PC-3 (cell line): ENCODE results near the gene CLIP1. TPM values are rescaled to one million over a fixed set of nuclear protein-coding genes. Genes with fewer than 3 reads are reported as not detected.

Experiments used
- ATAC-seq: fragments of 200-7000 bp; cut with Tn5 transposase; 2 replicates; pipeline ENCODE4 v1.9.1; 2020; ENCODE audit warnings: mild to moderate bottlenecking, moderate library complexity
- BruUV-seq: library from RNA; stranded (reverse); fragments of 400-500 nt; replicated peaks from 2 replicates; lab custom pipeline; 2021; lab: Mats Ljungman, UMichigan
- CTCF ChIA-PET: fragments of 300-600 bp; sonication (Branson Sonifier 250); formaldehyde crosslinking; loops from one replicate; lab custom pipeline; 2022; ENCODE audit warnings: antibody characterized with exemption; lab: Charles Lee
- POLR2A ChIA-PET: fragments of 300-600 bp; sonication (Branson Sonifier 250); formaldehyde crosslinking; loops from one replicate; lab custom pipeline; 2022; ENCODE audit warnings: antibody characterized with exemption; ENCODE audit not compliant: unreplicated experiment; lab: Charles Lee
- DNase-seq: peaks from one replicate; pipeline ENCODE4 v3.0.0-alpha.2; 2015
- H2AFZ ChIP-seq: fragments of 300-600 bp; sonication (generic); 2 replicates; pipeline ENCODE4 v1.6.0; 2016; ENCODE audit warnings: antibody characterized with exemption, low read length
- H3F3A ChIP-seq: fragments of 300-600 bp; sonication (generic); one replicate; pipeline ENCODE4 v1.6.0; 2017; ENCODE audit warnings: antibody characterized with exemption, low read length, control low read depth, mild to moderate bottlenecking; ENCODE audit not compliant: unreplicated experiment
- H3K27ac ChIP-seq: fragments of 300-600 bp; sonication (generic); 2 replicates; pipeline ENCODE4 v1.5.1; 2016; ENCODE audit warnings: mild to moderate bottlenecking, low read length
- H3K27me3 ChIP-seq: fragments of 300-600 bp; sonication (generic); 2 replicates; pipeline ENCODE4 v1.6.1; 2016; ENCODE audit warnings: low read length, mixed read lengths
- H3K36me3 ChIP-seq: fragments of 300-600 bp; sonication (generic); 2 replicates; pipeline ENCODE4 v1.6.1; 2016; ENCODE audit warnings: low read depth, mixed run types, low read length, mixed read lengths
- H3K4me1 ChIP-seq: fragments of 300-600 bp; sonication (generic); 2 replicates; pipeline ENCODE4 v1.5.1; 2016; ENCODE audit warnings: low read length; ENCODE audit not compliant: insufficient read depth
- H3K4me2 ChIP-seq: fragments of 300-600 bp; sonication (generic); 2 replicates; pipeline ENCODE4 v1.6.0; 2016; ENCODE audit warnings: low read length
- H3K4me3 ChIP-seq: fragments of 300-600 bp; sonication (generic); 2 replicates; pipeline ENCODE4 v1.5.1; 2016; ENCODE audit warnings: mild to moderate bottlenecking, low read length, mixed read lengths
- H3K79me2 ChIP-seq: fragments of 300-600 bp; sonication (generic); 2 replicates; pipeline ENCODE4 v1.6.1; 2017; ENCODE audit warnings: low read length, mixed read lengths
- H3K9ac ChIP-seq: fragments of 300-600 bp; sonication (generic); 2 replicates; pipeline ENCODE4 v1.6.0; 2016; ENCODE audit warnings: mild to moderate bottlenecking, low read length
- H3K9me2 ChIP-seq: fragments of 300-600 bp; sonication (generic); replicated peaks from 2 replicates; pipeline ENCODE4 v1.6.1; 2016; ENCODE audit warnings: mixed run types, low read length, mixed read lengths
- H3K9me3 ChIP-seq: fragments of 300-600 bp; sonication (generic); 2 replicates; pipeline ENCODE4 v1.6.1; 2016; ENCODE audit warnings: low read length, mixed read lengths
- H4K20me1 ChIP-seq: fragments of 300-600 bp; sonication (generic); 2 replicates; pipeline ENCODE4 v1.6.1; 2016; ENCODE audit warnings: low read length, mixed read lengths
- EZH2 ChIP-seq: fragments of 300-600 bp; sonication (generic); IDR thresholded peaks from one replicate; pipeline ENCODE4 v1.6.1; 2017; ENCODE audit warnings: antibody characterized with exemption, mild to moderate bottlenecking, low read length; ENCODE audit not compliant: unreplicated experiment
- EZH2phosphoT487 ChIP-seq: fragments of 300-600 bp; sonication (generic); IDR thresholded peaks from 2 replicates; pipeline ENCODE4 v1.6.1; 2018; ENCODE audit warnings: mild to moderate bottlenecking, antibody characterized with exemption, low read length, borderline replicate concordance
- intact Hi-C: fragments of 100-400 bp; cut with micrococcal nuclease; formaldehyde crosslinking; loops from 2 replicates; pipeline ENCODE4 v1.9.0; 2023
- total RNA-seq: library from RNA; depleted of rRNA; stranded (reverse); fragments of >200 nt; gene quantifications from 2 replicates; pipeline ENCODE4 v1.2.3, GENCODE V29; 2014
- TF ChIP-seq, protein P1 (sequence below): fragments of 300-600 bp; sonication (generic); conservative IDR thresholded peaks from 2 replicates; pipeline ENCODE4 v1.5.1; 2017; ENCODE audit warnings: antibody characterized with exemption, low read depth, mild to moderate bottlenecking, low read length

Gene CLIP1
- total RNA-seq, 1 experiment from 2014 or later, result 46.4 TPM

- TF ChIP-seq EZH2 (no peak), EZH2phosphoT487 (no peak)
- TF ChIP-seq, protein P1, sequence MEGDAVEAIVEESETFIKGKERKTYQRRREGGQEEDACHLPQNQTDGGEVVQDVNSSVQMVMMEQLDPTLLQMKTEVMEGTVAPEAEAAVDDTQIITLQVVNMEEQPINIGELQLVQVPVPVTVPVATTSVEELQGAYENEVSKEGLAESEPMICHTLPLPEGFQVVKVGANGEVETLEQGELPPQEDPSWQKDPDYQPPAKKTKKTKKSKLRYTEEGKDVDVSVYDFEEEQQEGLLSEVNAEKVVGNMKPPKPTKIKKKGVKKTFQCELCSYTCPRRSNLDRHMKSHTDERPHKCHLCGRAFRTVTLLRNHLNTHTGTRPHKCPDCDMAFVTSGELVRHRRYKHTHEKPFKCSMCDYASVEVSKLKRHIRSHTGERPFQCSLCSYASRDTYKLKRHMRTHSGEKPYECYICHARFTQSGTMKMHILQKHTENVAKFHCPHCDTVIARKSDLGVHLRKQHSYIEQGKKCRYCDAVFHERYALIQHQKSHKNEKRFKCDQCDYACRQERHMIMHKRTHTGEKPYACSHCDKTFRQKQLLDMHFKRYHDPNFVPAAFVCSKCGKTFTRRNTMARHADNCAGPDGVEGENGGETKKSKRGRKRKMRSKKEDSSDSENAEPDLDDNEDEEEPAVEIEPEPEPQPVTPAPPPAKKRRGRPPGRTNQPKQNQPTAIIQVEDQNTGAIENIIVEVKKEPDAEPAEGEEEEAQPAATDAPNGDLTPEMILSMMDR, result no peak
- ATAC-seq (peak; percentile 27; the same call in 1 of the 2 replicates), DNase-seq (no peak)
- intact Hi-C loops, result no loop called here
- Histone ChIP-seq H2AFZ (no peak overlapping the region), H3F3A (no peaks in the 10 kb centered on the region), H3K9me3 (no peaks in the 10 kb centered on the region), H3K36me3 (peaks cover 4% of the 10 kb centered on the region; the same call in 1 of the 2 replicates), H3K27ac (no peak overlapping the region), H3K4me1 (0 out of 2 replicates have a peak, but pooled peaks cover 6% of the 10 kb centered on the region), H3K27me3 (no peaks in the 10 kb centered on the region), H3K9me2 (no peaks in the 10 kb centered on the region), H3K4me3 (no peak overlapping the region), H3K79me2 (peaks cover 93% of the 10 kb centered on the region), H3K4me2 (no peak overlapping the region), H3K9ac (no peak overlapping the region), H4K20me1 (no peaks in the 10 kb centered on the region)
- ChIA-PET CTCF (no interaction called here), POLR2A (interaction anchor here (1.0 kb wide), 1 partner anchor 14 kb away, joined by 9 read pairs; no protein-coding TSS in a partner anchor)
- BruUV-seq, result no TSS peak
Measured at GRCh38 chr12:122413516-122414404, 8.7 kb downstream of the CLIP1 start.

GRCh38 chr12:122412851-122413433 is 9.5 kb downstream of the CLIP1 start:
- Histone ChIP-seq H3K27ac (no peak overlapping the region), H3K9ac (no peak overlapping the region), H3K9me3 (no peaks in the 10 kb centered on the region), H3K4me3 (no peak overlapping the region), H3K27me3 (no peaks in the 10 kb centered on the region), H2AFZ (no peak overlapping the region), H4K20me1 (no peaks in the 10 kb centered on the region), H3K9me2 (no peaks in the 10 kb centered on the region), H3K4me2 (no peak overlapping the region), H3K36me3 (peaks cover 4% of the 10 kb centered on the region; the same call in 1 of the 2 replicates), H3K4me1 (no peaks in the 10 kb centered on the region), H3K79me2 (peaks cover 92% of the 10 kb centered on the region), H3F3A (no peaks in the 10 kb centered on the region)
- ATAC-seq, result no peak; the same call in 1 of the 2 replicates
- ChIA-PET POLR2A (interaction anchor here (1.0 kb wide), 1 partner anchor 13 kb away, joined by 9 read pairs; no protein-coding TSS in a partner anchor), CTCF (no interaction called here)
- BruUV-seq, result no TSS peak
- DNase-seq, result no peak
- intact Hi-C loops, result no loop called here
- TF ChIP-seq EZH2 (no peak), EZH2phosphoT487 (no peak)
- TF ChIP-seq, protein P1, result no peak
